Breast epithelium (tissue), 3 donors: ENCODE measurements around the gene TCN1.

ENCODE experiments used
- POLR2A ChIP-seq: fragments of 450-650 bp; IDR thresholded peaks from one replicate; pipeline ENCODE4 v1.6.1; 2016; ENCODE audit warnings: antibody characterized with exemption, mild to moderate bottlenecking, moderate library complexity
- POLR2AphosphoS5 ChIP-seq, 3 donors: sonication (generic); formaldehyde crosslinking; IDR thresholded peaks; one replicate each; pipeline ENCODE4 v1.6.1; 2017; ENCODE audit warnings: antibody characterized with exemption in 3 of 3
- TF ChIP-seq, protein P1 (sequence below), 3 donors: fragments of 450-650 bp; IDR thresholded peaks; one replicate each; pipeline ENCODE4 v1.5.1; 2016 to 2017; ENCODE audit warnings: antibody characterized with exemption in 3 of 3, mild to moderate bottlenecking in 3 of 3, moderate library complexity in 3 of 3

DNA sequence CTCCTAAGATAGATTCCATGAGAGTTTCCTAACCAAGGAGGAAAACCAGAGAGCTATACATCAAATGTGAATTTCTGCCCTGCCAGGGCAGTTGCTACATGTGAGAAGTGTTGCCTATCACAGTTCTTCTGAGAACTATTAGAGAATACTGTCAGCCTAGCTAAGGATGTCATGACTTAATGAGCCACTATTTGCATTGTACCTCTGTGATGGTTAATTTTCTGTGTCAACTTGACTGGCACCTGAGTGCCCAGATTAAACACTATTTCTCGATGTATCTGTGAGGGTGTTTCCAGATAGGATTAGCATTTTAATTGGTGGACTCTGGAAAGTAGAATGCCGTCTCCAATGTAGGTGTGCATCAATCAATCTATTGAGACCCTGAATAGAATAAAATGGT, 1.7 kb upstream of the TCN1 start:
- TF ChIP-seq, protein P1, sequence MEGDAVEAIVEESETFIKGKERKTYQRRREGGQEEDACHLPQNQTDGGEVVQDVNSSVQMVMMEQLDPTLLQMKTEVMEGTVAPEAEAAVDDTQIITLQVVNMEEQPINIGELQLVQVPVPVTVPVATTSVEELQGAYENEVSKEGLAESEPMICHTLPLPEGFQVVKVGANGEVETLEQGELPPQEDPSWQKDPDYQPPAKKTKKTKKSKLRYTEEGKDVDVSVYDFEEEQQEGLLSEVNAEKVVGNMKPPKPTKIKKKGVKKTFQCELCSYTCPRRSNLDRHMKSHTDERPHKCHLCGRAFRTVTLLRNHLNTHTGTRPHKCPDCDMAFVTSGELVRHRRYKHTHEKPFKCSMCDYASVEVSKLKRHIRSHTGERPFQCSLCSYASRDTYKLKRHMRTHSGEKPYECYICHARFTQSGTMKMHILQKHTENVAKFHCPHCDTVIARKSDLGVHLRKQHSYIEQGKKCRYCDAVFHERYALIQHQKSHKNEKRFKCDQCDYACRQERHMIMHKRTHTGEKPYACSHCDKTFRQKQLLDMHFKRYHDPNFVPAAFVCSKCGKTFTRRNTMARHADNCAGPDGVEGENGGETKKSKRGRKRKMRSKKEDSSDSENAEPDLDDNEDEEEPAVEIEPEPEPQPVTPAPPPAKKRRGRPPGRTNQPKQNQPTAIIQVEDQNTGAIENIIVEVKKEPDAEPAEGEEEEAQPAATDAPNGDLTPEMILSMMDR (IDR thresholded peaks at IDR 0.05), result no peak
- TF ChIP-seq POLR2A, result no peak
- TF ChIP-seq POLR2AphosphoS5 (IDR thresholded peaks at IDR 0.05), result no peak
